Loucy (cell line): ENCODE measurements around the gene TSEN54.

Source experiments
- EZH2phosphoT487 ChIP-seq: fragments of 200-600 bp; IDR thresholded peaks from 2 replicates; pipeline ENCODE4 v1.6.1; 2018; ENCODE audit warnings: antibody characterized with exemption, mild to moderate bottlenecking, moderate library complexity, borderline replicate concordance
- TF ChIP-seq, protein P1 (sequence below): fragments of 200-600 bp; sonication (generic); conservative IDR thresholded peaks from 2 replicates; pipeline ENCODE4 v1.5.1; 2014; ENCODE audit warnings: mild to moderate bottlenecking, antibody characterized with exemption, low read length

DNA sequence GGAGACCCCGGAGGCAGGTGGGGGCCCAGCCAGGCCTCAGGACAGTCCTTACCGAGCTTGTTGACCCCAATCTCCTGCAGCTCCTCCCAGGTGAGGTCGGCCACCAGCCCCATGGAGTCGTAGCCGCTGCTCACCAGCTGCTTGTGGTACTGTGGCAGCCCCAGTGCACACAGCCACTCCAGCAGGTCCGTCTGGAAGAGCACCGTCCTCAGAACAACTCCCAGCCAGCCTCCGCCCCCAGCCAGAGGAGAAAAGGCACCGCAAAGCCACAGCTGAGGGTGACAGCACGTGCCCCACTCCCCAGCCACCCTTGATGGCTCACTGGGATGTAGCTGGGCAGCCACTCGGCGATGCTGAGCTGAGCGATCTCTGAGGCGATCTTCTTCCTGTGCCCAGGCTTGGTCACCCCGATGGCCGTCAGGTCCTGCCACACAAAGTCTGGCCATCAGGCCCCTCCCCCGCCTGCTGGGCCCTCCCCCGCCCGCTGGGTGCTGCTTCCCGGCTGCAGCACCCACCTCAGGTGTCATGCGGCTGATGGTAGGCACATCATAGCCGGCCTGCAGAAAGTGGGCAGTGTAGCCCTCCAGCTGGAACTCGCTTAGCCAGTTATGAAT lies 12.9 kb upstream of the TSEN54 start:
- TF ChIP-seq, protein P1, sequence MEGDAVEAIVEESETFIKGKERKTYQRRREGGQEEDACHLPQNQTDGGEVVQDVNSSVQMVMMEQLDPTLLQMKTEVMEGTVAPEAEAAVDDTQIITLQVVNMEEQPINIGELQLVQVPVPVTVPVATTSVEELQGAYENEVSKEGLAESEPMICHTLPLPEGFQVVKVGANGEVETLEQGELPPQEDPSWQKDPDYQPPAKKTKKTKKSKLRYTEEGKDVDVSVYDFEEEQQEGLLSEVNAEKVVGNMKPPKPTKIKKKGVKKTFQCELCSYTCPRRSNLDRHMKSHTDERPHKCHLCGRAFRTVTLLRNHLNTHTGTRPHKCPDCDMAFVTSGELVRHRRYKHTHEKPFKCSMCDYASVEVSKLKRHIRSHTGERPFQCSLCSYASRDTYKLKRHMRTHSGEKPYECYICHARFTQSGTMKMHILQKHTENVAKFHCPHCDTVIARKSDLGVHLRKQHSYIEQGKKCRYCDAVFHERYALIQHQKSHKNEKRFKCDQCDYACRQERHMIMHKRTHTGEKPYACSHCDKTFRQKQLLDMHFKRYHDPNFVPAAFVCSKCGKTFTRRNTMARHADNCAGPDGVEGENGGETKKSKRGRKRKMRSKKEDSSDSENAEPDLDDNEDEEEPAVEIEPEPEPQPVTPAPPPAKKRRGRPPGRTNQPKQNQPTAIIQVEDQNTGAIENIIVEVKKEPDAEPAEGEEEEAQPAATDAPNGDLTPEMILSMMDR: no peak
- TF ChIP-seq EZH2phosphoT487: no peak
